CD4-positive, alpha-beta T cell treated with Interferon alpha-2 for 1 hour (primary cell): ENCODE results near the gene RASA2.
"Not testable (repeated sequence)": the region's sequence is repeated elsewhere in the genome, so short reads cannot be mapped to it uniquely, and the experiment has no call there.

Experiments used
- DNase-seq, 2 donors: peaks; one replicate each; pipeline ENCODE4 v3.0.0-alpha.2; 2020 to 2022

Gene RASA2

DNA sequence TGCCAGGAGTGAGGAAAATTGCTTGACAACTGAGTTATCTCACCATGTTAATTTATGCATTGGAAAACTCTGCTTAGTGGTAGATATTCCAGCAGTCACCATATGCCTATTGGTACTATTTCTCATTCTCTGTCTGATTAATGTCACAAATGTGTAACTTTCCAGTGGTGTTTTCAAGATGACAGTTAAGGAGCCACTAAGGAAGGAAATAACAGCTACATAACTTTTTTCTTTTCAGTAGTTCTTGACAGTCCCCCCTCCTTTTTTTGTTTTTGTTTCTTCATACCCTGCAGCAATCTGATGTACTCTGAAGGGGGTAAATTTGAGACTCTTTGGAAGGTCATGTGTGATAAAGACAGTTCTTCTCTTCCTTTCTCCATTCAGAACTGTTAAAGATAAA lies 13.1 kb downstream of the RASA2 start:
- peak in 1 of 2 donors; percentile 48 for DNase-seq

DNA sequence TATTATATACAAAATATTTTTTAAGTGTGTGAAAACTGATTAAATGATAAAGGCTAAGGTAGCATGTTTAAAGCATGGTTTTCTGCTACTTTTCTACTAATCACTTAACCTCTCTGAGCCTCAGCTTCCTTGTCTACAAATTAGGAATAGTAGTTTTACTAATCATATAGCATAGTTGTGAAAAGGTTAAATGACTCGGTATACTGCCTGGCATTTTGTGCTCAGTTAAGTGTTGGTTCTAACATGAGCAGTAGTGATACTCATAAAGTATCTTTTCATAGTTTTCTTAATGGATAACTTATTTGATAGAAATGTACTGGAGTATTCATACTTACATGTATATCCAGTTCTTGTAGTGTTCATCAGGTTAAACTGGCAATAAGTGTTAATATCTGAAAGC lies 13.6 kb downstream of the RASA2 start:
- DNase-seq: no peak

DNA sequence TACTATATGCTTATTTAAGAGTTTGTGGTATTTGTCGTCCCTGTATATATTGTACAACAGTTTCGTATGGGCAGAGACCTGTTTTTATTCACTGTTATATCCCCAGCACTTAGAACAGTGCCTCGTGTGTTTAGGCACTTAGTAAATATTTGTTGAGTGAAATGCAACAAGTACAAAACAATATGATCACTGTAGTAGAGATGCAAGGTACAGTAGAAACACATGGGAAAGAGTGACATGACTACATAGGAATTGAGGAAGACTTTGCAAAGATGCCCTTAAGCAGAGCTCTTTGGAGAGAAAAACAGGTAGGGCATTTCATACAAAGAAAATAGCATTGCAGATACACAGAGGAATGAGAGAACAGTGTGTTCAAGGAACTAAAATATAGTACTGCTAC lies 18.3 kb downstream of the RASA2 start:
- no peak for DNase-seq

DNA sequence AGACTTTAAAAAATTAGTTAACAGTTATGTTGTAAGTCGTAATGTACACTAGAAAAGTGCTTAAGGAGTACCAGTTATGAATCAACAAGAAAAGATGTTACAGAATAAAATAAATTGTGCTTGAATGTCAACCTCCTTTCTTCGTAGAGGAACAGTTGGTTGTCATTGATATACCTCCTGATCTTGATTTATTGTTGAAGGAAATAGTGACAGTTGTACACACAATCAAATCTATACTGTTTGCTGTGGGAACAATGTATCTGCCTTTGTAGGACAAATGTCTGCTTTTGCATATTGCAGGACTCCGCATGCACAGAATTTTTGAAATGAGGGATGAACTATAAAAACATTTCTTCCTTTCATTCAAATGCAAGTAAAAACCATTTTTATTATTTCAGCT lies 19.2 kb downstream of the RASA2 start:
- DNase-seq: no peak

DNA sequence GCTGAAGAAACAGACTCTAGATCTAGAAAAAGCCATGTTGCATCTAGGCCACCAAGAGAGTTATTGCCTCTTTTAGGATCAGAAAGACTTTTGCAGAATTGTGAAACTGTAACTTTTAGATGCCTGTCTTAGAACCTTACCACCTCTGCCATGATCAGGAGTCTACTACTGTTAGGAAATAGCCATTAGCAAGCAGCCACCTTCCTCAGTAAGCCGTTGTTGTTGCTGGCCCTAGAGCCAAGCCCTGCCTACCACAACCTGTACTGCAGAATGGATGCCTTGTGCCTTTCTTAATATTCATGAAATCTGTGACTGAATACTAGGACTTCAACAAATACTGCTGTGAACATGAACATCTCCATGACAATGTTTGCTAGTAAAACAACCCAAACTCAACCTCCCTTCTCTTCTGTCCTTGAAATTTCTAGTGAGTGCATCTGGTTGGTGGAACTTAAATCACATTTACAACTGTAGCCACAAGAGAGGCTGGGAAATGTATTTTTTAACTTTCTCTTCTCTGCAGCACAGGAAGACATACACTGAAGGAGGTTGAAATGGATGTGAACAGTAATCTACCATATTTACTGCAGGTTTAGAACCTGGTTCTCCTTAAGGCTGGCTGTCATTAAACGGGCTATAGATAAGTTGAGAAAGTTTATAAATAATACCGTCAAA lies 20.7 kb downstream of the RASA2 start:
- DNase-seq: no peak

DNA sequence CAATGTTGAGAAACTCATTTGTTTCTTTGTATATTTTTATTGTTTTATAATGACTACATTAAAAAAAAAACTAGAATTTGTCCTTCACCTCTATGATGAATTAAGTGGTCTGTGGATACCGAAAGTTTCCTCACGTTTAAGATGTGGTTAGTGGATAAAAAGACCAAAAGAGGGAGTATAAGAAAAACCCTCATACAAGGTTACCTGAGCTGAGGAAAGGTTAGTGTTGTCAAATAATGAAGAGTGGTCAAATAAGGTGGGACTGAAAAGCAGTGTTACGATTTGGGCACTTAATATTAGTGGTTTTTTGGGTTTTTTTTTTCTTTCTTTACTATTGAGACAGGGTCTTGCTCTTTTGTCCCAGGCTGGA lies 21.2 kb downstream of the RASA2 start:
- no peak for DNase-seq

DNA sequence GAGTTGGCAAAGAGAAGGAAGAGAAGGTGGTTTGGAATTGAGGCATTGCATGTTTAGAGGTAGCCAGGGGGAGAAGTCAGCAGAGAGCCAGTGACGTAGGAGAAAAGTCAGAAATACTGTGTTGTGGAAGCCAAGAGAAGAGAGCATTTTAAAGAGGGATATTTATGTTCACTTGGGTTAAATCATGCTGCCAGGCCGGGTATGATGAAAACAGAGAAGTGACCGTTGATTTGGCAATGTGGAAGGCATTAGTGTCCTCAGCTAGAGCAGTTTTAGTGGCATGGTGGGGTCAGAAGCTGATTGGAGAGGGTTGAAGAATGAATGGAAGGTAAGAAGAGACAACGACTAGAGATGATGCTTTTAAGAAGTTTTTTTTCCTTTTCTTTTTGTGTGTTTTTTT lies 24.5 kb downstream of the RASA2 start:
- DNase-seq: no peak

DNA sequence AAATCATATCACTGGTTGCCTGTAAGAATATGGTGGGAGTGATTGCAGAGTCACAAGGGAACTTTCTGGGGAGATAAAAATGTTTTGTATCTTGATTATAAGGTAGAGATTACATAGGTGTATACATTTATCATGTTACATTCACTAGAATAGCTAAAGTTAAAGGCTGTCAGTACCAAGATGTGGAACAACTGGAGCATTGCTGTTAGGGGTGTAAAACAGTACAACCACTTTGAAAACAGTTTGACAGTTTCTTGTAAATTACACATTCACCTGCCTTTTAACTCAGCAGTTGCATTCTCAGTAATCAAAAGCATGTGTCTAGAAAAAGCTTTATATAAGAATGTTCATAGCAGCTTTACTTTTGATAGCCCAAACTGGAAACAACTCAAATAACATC lies 27.6 kb downstream of the RASA2 start:
- no peak for DNase-seq

DNA sequence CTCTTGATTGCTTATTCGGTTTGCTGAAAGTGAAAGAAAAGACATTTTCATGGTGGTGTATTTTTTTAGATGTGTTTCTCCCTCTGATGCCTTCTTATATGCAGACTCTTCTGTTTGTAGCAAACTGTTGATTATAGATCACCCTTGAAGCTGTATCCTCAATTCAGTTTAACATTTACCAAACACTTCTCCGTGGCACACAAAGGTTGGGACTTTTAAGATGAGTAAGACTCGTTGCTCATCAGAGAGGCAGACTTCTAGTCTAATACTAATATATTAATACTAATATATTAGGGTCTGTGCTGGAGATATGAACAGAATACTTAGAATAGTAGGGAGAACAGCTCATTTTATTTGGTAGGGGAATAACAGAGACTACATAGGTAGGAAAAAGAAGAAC lies 32.8 kb downstream of the RASA2 start:
- DNase-seq: no peak

DNA sequence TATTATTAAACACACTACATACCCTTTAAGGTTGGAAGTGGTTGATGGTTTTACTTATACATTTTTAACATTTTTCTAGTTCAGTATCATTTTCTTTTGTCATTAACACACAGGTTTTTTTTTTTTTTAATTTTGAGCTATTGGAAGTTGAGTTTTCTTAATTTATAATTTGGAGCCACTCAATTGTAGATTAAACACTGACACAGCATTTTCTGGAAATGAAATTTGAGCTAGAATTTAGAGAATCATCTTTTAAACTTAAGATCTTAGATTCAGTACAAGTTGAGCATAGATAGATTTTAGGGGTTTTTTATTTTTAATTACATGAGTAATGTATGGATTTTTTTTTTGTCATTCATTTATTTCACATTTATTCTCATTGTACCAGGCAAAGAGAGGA lies 35.0 kb downstream of the RASA2 start:
- DNase-seq: no peak

DNA sequence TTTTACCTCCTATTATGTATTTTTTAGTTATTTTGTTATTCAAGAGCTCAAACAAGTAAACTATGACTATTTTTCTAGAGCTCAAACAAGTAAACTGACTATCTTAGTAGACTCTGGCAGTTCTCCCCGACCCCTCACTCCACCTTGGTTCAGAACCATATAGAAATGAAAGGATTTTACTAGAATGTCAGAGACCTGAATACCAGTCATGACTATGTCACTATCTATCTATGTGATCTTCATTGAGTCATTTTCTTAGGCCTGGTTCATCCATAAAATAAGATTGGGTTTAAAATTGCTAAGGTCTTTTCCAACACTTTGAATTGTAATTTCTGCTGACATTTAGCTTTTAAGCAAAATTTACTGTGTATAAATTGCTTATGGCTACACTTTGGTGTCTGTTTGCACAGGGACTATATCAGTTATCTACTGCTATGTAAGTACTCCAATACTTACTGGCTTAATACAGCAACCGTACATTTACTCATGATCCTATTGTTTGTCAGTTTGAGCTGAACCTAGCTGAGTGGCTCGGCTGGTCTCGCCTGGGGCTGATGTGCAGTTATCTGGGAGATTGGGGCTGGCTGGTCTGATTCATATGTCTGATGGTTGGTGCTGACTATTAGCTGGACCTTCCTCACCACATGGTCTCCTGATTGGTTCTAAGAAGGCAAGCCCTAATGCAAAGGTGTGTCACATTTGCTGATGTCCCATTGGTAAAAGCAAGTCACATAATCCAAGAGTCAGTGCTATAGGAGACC lies 37.0 kb downstream of the RASA2 start:
- DNase-seq: no peak

DNA sequence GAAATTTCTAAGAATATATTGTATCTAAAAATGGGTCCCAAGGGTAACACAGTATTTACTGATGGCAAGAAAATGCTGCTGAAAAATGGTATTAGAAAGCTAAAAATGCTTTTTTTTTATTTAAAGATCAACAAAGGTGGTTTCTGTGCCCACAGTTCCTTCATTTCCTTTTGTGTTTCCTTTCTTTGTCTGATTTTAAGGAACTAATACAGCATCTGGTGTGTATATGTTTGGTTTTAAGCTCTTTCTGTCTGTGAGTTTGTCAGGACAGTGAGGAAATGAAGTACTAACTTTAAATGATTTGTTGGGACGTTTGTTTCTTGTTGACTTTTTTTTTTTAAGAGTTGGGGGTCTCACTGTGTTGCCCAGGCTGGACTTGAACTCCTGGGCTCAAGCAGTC lies 38.2 kb downstream of the RASA2 start:
- no peak for DNase-seq

DNA sequence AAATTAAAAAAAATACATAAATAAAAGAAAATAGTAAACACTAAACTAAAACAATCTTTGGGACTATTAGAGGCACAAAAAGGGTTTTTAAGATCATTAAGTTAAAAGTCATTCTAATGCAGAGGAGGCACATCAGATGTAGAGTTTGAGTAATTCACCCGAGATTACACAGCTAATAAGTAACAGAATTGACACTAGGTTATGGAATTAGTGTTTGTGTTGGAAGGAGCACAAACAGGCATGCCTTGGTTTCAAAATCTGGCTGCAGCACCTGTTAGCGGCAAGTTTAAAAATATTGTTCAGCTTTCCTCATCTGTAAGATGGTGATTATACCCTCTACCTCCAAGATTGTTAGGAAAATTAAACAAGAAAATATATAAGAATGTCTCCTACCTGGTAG lies 39.0 kb downstream of the RASA2 start:
- DNase-seq: no peak

DNA sequence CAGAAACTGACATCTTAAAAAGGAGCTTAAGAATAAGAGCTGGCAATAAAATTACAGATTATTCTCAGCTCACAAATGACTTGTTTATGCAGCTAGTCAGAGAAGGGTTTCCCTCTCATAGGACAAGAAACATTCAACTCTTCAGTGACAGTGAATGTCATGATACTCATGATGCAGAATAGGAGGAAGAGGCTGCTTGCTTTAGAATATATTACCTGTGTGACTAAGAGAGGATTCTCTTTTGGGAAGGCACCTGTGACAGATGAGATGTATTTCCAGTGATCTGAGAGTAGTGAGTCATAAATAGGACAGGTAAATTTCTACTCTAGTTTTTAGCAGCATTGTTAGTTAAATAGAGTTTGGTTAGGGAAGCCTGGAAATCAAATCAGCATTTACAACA lies 39.9 kb downstream of the RASA2 start:
- no peak for DNase-seq

DNA sequence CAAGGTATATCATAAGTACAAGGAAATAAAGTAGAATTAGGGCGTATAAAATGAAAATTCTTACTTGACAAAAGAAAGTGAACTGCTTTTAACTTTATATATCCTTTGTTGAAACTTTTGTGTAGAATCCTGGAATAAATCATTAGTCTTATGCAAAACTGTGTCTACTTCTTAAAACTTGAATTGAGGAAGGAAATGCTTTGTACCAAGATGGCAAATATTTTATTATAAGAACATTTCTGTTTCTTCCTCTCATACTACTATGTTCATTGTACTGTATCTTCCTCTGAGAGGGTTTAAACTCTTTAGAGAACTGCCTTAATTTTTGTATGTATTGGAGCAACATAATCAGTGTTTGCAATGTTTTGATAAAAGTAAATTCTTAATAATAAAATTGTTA lies 42.0 kb downstream of the RASA2 start:
- no peak for DNase-seq

DNA sequence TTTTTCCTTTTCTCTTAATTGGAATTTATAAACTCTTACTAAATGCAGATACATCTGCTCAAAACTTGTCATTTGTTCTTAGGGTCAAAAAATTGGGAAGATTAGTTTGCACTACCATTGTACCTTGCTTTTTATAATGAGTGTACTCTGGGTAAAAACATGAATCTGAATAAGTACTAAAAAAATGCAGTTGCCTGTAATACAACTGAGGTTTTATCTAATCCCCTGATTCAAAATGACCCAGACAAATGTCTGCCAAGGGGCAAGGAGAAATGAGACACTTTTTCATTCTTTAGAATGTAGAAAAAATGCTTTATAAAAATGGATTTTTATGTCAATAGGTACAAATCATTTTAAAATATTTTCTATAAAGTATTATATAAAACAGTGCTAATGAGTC lies 42.4 kb downstream of the RASA2 start:
- no peak for DNase-seq

DNA sequence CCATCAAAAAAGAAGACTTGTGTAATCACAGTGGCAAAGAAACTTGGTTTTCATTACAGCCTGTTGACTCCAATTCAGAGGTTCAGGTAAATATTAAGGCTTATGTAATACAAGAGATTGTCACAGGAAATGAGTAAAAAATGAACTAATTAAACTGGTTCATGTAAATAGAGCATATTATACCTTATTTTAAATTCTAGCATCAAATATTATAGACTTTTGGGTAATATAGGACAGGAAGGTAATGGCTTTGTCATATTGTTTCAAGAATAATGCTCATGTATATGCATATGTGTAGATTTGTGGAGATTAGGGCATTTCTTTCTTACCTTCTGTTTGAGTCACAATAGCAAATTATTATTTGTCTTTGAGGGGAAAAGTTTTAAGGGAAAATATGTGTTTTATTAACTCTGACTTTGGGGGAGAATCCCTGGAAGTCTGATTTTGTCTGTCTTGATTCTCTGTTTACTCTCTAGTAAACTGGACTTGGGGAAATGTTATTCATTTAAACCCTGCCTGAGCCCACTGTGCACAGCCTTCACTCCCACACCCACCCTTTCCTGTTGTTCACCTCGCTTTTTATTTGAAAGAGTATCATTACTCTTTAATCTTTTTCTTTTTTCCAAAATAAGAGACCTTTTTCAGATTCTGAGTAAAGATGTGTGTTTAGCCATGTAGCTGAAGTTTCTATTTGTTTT lies 43.0 kb downstream of the RASA2 start:
- DNase-seq: peak in 1 of 2 donors; percentile 54

DNA sequence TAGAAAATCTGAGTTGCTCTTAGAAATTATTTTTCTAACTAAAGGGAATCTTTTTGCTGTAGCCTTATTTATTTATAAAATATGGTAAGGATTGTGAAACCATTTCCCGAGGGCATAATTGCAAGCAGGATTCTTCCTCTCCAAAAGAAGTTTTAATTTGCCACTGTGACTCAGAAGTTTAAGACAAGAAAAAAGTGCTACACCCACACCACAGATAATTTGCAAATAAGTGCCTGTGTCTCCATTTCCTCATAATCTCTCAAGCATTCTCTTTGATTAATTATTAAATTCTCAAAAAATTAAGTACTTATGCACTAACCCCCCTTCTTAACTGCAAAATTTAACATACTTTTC lies 43.6 kb downstream of the RASA2 start:
- no peak for DNase-seq

DNA sequence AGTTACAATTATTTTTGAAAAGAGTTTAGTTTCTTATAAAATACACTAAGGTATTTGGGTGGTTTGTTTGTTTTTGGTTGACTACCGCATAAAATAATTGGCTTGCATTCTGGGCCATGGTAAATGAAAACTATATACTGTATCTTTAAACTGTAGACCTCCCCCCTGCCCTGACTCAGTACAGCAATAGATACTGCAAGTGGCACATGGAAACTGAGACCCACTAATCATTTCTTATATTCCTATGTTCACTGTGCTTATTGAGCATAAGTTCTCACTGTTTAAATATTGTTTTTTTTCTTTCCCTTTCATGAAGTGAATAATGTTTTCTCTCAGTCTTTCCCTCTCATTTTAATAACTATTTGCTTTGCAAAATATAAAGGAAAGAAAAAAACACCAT lies 45.8 kb downstream of the RASA2 start:
- no peak for DNase-seq

DNA sequence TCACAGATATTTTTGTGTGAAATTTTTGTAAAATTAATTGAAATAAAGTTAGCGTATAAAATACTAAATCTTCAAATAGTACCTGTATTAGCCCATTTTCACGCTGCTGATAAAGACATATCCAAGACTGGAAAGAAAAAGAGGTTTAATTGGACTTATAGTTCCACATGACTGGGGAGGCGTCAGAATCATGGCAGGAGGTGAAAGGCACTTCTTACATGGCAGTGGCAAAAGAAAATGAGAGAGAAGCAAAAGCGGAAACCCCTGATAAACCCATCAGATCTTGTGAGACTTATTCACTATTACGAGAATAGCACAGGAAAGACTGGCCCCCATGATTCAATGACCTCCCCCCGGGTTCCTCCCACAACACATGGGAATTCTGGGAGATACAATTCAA lies 49.2 kb downstream of the RASA2 start:
- not testable (repeated sequence) for DNase-seq

DNA sequence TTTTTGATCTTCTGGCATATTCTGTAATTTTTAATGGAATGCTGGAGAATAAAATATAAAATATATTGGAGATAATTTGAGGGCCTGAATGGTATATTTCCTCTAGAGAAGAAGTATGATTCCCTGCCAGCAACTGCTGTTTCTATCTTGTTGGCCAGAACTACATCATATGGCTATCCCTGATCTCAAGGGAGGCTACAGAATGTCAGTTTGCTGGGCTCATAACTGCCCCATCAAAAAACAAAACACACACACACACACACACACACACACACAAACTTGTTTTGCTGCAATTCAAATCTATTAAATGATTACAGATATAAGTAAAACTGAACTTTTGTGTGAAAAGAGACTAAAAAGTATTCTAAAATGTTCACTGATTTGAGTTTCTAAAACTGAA lies 51.0 kb downstream of the RASA2 start:
- no peak for DNase-seq

DNA sequence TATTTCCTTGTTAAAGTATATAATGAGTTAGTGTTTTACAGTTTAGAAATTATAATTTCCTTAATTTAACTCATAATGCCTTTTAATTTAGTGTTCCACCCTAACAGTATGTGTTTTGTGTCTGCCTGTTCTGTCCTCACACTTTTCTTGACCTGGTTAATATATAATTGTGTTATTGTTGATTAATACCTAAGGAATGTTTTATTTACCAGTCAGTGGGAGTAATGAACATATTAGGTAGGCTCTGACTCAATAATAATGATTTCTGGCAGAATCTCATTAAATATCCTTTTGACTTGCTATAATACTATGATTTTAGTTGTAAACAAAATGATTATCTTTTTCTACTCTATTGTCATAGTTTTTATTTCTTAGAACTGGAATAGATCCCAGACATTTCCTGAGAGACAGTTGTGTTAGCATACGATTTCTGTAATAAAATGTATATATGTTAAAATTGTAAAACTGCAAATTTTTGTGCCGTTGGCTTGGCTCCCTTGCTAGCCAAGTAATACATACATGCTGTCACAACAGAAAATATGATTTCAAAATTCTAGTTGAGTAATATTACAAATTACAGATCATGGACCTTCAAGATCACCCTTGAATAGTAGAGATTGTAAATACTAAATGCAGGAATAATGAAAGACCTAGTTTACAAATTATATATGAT lies 51.9 kb downstream of the RASA2 start:
- DNase-seq: no peak

DNA sequence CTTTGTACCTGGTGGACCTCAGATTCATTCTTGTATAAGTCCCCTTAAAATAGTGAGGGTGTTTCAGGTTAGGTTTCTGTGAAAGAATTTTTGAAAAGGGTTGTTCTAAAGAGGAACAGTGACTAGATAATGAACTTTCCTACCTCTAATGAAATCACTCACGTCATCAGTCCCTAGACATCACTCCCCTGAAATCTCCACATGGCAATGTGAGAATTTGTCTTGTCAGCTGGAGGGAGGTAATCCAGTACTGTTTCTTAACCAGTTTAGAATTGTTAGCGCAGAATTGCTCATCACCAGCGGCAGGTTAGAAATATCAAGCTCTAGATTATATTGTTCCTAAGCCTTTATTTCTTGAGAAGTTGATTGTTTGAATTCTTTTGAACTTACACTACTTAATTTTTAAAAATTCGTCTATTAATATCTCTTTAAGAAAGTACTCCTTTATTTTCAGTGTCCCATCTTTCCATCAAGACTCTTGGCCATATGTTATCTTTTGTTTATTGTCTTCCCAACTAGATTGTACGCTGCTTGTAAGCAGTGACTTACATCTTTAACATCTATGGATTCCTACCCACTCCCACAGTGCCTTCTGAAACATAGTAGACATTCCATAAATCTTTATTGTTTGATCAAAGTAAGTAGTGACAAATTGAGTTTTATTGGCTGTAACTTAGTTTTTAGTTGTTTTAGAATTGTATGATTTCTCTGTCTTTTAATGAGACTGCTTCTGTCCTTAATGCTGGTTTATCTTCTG lies 52.8 kb downstream of the RASA2 start:
- DNase-seq: no peak
